Cardiac muscle cell (in vitro differentiated cells and primary cell): Measurements from ENCODE around the gene SF3A1. TPM values are rescaled to one million over a fixed set of nuclear protein-coding genes. Genes with fewer than 3 reads are reported as not detected.

Source experiments
- DNase-seq, 2 donors: peaks; one replicate each; pipeline versions ENCODE4 v3.0.0 to v3.0.0-alpha.2; 2010 to 2017; ENCODE audit warnings: low read depth in 1 of 2, low spot score in 1 of 2
- H3K27ac ChIP-seq: fragments of 200-600 bp; sonication (generic); 2 replicates; pipeline ENCODE4 v1.5.1; 2016
- H3K27me3 ChIP-seq: fragments of 200-600 bp; sonication (generic); 2 replicates; pipeline ENCODE4 v1.6.0; 2016; ENCODE audit warnings: control low read depth
- H3K36me3 ChIP-seq: fragments of 200-600 bp; sonication (generic); 2 replicates; pipeline ENCODE4 v1.5.1; 2016; ENCODE audit warnings: control low read depth
- H3K4me1 ChIP-seq: fragments of 200-600 bp; sonication (generic); 2 replicates; pipeline ENCODE4 v1.8.1; 2017; ENCODE audit warnings: low read depth, mild to moderate bottlenecking, mixed run types
- H3K4me3 ChIP-seq: fragments of 200-600 bp; sonication (generic); 2 replicates; pipeline ENCODE4 v1.5.1; 2016; ENCODE audit warnings: mild to moderate bottlenecking
- H3K9me3 ChIP-seq: fragments of 200-600 bp; sonication (generic); 2 replicates; pipeline ENCODE4 v1.5.1; 2017; ENCODE audit warnings: low read depth, mild to moderate bottlenecking, control low read depth
- polyA plus RNA-seq: library from polyadenylated mRNA; unstranded; fragments of >200 nt; fragmentation: Nextera tagmentation; extraction: Ambion mirVana; gene quantifications from 2 replicates; pipeline ENCODE4 v1.2.1, GENCODE V29; 2016
- total RNA-seq: library from RNA; depleted of rRNA; stranded (reverse); fragments of >200 nt; gene quantifications from 2 replicates; pipeline ENCODE4 v1.2.3, GENCODE V29; 2016
- TF ChIP-seq, protein P1 (sequence below): IDR thresholded peaks from 2 replicates; pipeline ENCODE4 v1.5.1; 2012; ENCODE audit warnings: low read depth, mild to moderate bottlenecking, low read length

Gene SF3A1
- total and polyA plus RNA-seq, 2 experiments from 2014 or later: 92.6 to 160 TPM

DNA sequence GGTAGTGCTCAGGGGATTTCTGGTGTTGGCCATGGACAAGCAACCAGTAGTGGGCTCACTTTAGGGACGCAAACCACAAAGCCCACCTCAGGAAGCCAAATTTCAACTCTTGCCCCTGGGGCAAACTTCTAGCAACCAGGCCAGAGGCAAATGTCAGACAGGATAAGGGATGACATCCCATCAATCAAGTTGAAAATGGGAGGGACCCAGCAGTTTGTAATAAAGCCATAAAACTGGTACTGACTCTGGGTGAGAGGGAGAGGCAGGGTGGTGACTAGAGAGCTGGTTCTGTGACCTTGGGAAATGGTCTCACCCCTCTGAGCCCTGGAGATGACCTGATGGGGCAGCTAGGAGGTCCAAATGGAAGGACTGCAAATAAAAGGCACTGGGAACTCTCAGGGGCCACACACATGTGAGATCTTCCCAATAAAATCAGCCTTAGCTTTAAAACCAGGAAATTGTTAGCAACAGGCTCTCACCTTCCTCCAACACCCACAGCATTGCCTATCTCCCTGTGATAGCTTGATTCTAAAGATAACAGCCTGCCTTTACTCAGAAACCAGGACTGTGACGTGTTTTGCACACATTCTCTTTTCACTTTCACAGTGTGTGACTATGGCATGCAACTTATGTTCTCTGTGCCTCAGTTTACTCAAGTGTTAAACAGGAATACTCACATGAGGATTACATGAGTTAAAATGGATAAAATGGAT, 23.5 kb downstream of the SF3A1 start:
- H3K36me3 ChIP-seq: peaks cover 50% of the 10 kb centered on the region
- H3K27ac ChIP-seq: peak overlapping the region; percentile 31
- no peaks in the 10 kb centered on the region for H3K27me3 ChIP-seq
- no peaks in the 10 kb centered on the region for H3K4me1 ChIP-seq
- no peaks in the 10 kb centered on the region for H3K9me3 ChIP-seq
- TF ChIP-seq, protein P1, sequence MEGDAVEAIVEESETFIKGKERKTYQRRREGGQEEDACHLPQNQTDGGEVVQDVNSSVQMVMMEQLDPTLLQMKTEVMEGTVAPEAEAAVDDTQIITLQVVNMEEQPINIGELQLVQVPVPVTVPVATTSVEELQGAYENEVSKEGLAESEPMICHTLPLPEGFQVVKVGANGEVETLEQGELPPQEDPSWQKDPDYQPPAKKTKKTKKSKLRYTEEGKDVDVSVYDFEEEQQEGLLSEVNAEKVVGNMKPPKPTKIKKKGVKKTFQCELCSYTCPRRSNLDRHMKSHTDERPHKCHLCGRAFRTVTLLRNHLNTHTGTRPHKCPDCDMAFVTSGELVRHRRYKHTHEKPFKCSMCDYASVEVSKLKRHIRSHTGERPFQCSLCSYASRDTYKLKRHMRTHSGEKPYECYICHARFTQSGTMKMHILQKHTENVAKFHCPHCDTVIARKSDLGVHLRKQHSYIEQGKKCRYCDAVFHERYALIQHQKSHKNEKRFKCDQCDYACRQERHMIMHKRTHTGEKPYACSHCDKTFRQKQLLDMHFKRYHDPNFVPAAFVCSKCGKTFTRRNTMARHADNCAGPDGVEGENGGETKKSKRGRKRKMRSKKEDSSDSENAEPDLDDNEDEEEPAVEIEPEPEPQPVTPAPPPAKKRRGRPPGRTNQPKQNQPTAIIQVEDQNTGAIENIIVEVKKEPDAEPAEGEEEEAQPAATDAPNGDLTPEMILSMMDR: no peak
- no peak for DNase-seq
- H3K4me3 ChIP-seq: no peak overlapping the region

DNA sequence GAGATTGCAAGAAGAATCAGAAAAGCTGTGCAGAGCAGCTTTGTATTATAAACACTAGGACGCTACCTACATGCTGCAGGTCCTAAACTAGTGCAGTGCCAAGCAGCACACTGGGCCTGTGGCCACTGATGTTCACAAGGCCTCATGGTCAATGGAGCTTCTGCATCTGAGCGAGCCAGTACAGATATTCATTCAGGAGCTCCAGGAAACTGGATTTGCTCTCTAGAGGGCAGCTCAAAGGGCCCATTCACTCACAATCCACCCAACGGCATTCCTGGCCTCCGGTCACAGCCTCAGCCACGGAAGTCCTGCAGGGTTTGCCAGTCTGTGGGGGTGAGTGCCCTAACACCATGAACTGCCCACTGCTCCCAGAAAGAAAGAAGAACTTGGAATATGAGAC, 24.1 kb downstream of the SF3A1 start:
- Histone ChIP-seq H3K4me1 (no peaks in the 10 kb centered on the region), H3K36me3 (peaks cover 45% of the 10 kb centered on the region), H3K9me3 (no peaks in the 10 kb centered on the region), H3K27ac (peak overlapping the region; percentile 31), H3K27me3 (no peaks in the 10 kb centered on the region), H3K4me3 (no peak overlapping the region)
- DNase-seq: no peak
- TF ChIP-seq, protein P1: no peak

DNA sequence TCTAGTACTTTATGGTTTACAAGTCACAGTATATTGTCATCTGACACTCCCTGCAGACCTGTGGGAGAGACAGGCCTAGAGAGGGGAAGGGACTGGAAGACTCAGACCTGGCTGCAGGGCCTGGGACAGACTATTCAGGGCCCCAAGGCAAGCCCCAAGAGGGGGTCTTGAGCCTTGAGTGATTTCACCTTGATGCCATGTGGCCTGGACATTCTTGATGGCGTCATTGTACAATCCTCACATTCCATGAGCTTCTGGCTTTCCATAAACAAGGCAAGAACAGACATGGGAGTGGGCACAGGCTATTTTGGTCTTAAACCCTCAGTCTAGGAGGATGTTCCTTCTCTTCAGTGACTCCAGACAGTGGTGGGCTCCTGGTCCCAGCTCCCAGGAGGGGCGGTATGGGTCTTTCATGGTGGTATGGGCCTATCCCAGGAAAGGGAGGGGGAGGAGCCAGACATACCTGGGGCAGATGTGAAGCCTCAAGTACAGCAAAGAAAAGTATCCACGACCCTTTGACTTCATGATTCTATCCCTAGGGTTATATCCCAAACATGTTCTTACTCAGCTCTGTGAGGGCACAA, 28.1 kb downstream of the SF3A1 start:
- H3K27ac ChIP-seq: no peak overlapping the region
- no peak overlapping the region for H3K4me3 ChIP-seq
- DNase-seq: peak in 1 of 2 donors; percentile 10
- peaks cover 12% of the 10 kb centered on the region for H3K4me1 ChIP-seq
- H3K9me3 ChIP-seq: no peaks in the 10 kb centered on the region
- peaks cover 8% of the 10 kb centered on the region for H3K36me3 ChIP-seq
- H3K27me3 ChIP-seq: no peaks in the 10 kb centered on the region
- TF ChIP-seq, protein P1: no peak

DNA sequence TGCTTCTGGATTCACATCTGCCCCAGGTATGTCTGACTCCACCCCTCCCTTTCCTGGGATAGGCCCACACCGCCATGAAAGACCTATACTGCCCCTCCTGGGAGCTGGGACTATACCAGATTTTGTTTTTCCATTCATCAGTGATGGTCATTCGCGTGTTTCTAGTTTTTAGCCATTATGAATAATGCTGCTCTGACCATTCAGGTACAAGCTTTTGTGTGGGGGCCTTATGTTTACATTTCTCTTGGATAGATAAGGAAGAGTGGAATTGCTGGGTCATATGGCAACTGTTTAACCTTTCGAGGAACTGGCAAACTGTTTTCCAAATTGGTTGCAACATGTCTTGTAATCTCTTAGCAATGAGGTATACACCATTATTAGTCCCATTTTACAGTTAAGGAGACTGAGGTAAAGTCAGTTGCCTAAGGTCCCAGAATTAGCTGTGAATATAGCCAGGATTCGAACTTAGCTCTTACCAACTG, 28.8 kb downstream of the SF3A1 start:
- no peaks in the 10 kb centered on the region for H3K27me3 ChIP-seq
- peaks cover 2% of the 10 kb centered on the region for H3K36me3 ChIP-seq
- no peak overlapping the region for H3K4me3 ChIP-seq
- TF ChIP-seq, protein P1: no peak
- DNase-seq: no peak
- H3K9me3 ChIP-seq: no peaks in the 10 kb centered on the region
- peaks cover 12% of the 10 kb centered on the region for H3K4me1 ChIP-seq
- H3K27ac ChIP-seq: no peak overlapping the region

DNA sequence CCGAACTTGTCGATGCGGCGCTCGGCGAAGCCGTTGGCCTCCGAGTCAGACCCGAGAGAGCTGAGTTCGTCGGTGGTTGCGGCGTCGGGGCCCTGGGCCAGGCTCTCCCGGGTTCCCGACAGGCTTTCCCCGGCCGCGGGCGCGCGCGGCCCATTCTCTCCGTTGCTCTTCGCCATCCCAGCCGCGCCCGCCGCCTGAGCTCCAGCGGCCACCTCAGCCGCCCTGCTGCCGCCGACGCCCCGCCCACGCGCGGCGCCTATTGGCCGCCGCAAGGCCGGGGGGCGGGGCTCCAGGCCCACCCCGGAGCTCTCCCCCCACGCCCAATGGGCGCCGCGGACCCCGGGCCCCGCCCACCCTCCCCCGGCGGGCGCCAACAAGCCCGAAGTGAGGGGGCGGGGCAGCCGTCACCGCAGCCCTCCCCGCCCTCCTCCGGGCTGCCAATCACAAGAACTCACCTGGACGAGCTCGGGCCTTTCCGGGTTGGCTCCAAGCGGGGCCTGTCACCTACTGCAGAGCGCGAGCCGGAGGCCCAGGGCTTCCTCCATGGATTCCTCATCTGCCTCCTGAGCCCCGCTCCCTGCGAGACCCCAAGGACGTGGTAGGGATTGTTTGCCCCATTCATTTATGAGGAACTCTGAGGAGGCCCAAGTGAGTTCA, 29.9 kb downstream of the SF3A1 start, which contains the start of gene TBC1D10A:
TSS of gene TBC1D10A (minus strand) at position 236 of the 657 bp plus-strand sequence. CDS start at position 176, 60 bp downstream.
- H3K9me3 ChIP-seq: no peaks in the 10 kb centered on the region
- no peaks in the 10 kb centered on the region for H3K36me3 ChIP-seq
- peaks cover 12% of the 10 kb centered on the region for H3K4me1 ChIP-seq
- peak within 1 kb of the TSS; percentile 61 for H3K27ac ChIP-seq
- peak within 1 kb of the TSS; percentile 79 for H3K4me3 ChIP-seq
- TF ChIP-seq, protein P1: no peak
- peak; percentile 94 to 96 for DNase-seq
- H3K27me3 ChIP-seq: no peaks in the 10 kb centered on the region
